MCF 10A (cell line): Measurements from ENCODE around the gene CNTN6. TPM values are rescaled to one million over a fixed set of nuclear protein-coding genes. Genes with fewer than 3 reads are reported as not detected.

ENCODE experiments used
- BruUV-seq: library from RNA; stranded (reverse); fragments of 400-500 nt; replicated peaks from 2 replicates; lab custom pipeline; 2021; lab: Mats Ljungman, UMichigan
- CTCF ChIA-PET: fragments of 300-600 bp; sonication (Branson Sonifier 250); formaldehyde crosslinking; extraction: SDS; loops from one replicate; lab custom pipeline; 2021; ENCODE audit warnings: antibody characterized with exemption, inconsistent platforms; lab: Yijun Ruan, JAX
- POLR2A ChIA-PET: fragments of 300-600, 350-650 bp; sonication (Branson Sonifier 250); formaldehyde crosslinking; extraction: SDS; loops from one replicate; lab custom pipeline; 2020; ENCODE audit warnings: antibody characterized with exemption, inconsistent platforms; lab: Yijun Ruan, JAX
- DNase-seq: peaks from one replicate; pipeline ENCODE4 v3.0.0-alpha.2; 2018; ENCODE audit not compliant: unreplicated experiment
- H3K27ac Mint-ChIP-seq: one replicate; pipeline ENCODE4 v1.8.0; 2022; ENCODE audit warnings: mild to moderate bottlenecking, low read depth, mixed read lengths; ENCODE audit not compliant: unreplicated experiment
- H3K27me3 Mint-ChIP-seq: one replicate; pipeline ENCODE4 v1.8.0; 2022; ENCODE audit warnings: mixed read lengths; ENCODE audit not compliant: insufficient read depth, unreplicated experiment
- H3K36me3 Mint-ChIP-seq: one replicate; pipeline ENCODE4 v1.8.0; 2022; ENCODE audit warnings: mild to moderate bottlenecking, moderate library complexity, mixed read lengths; ENCODE audit not compliant: insufficient read depth, unreplicated experiment
- H3K4me1 Mint-ChIP-seq: one replicate; pipeline ENCODE4 v1.8.0; 2022; ENCODE audit warnings: mixed read lengths; ENCODE audit not compliant: insufficient read depth, unreplicated experiment
- H3K4me3 Mint-ChIP-seq: one replicate; pipeline ENCODE4 v1.8.0; 2022; ENCODE audit warnings: mild to moderate bottlenecking, moderate library complexity, mixed read lengths; ENCODE audit not compliant: unreplicated experiment
- H3K9me3 Mint-ChIP-seq: one replicate; pipeline ENCODE4 v1.8.0; 2022; ENCODE audit warnings: mixed read lengths; ENCODE audit not compliant: unreplicated experiment
- CTCF ChIP-seq: fragments of 200-600 bp; IDR thresholded peaks from one replicate; pipeline ENCODE4 v1.8.0; 2022; ENCODE audit warnings: antibody characterized with exemption, mild to moderate bottlenecking; ENCODE audit not compliant: unreplicated experiment
- intact Hi-C: fragments of 100-400 bp; cut with micrococcal nuclease; formaldehyde crosslinking; loops from 2 replicates; pipeline ENCODE4 v1.14.1; 2022
- total RNA-seq: library from RNA; stranded (reverse); gene quantifications from 2 replicates; pipeline ENCODE4 v1.2.3, GENCODE V29; 2022

Gene CNTN6
- total RNA-seq, 1 experiment from 2014 or later, result not detected

GRCh38 chr3:1365528-1365927, 272.7 kb downstream of the CNTN6 start:
- H3K27ac Mint-ChIP-seq, result no peak overlapping the region
- no peak for TF ChIP-seq CTCF
- POLR2A ChIA-PET, result no interaction called here
- H3K9me3 Mint-ChIP-seq, result no peaks in the 10 kb centered on the region
- peaks cover 6% of the 10 kb centered on the region for H3K4me1 Mint-ChIP-seq
- CTCF ChIA-PET, result no interaction called here
- no peak overlapping the region for H3K4me3 Mint-ChIP-seq
- H3K36me3 Mint-ChIP-seq, result no peaks in the 10 kb centered on the region
- BruUV-seq, result no TSS peak
- no peak for DNase-seq
- intact Hi-C loops, result no loop called here
- H3K27me3 Mint-ChIP-seq, result no peaks in the 10 kb centered on the region

- no peak for TF ChIP-seq CTCF
- CTCF ChIA-PET, result interaction anchor here (0.5 kb wide), 1 partner anchor 940 kb away, joined by 3 read pairs; no protein-coding TSS in a partner anchor
- H3K9me3 Mint-ChIP-seq, result no peaks in the 10 kb centered on the region
- H3K4me1 Mint-ChIP-seq, result no peaks in the 10 kb centered on the region
- intact Hi-C loops, result no loop called here
- DNase-seq, result no peak
- POLR2A ChIA-PET, result interaction anchor here (0.6 kb wide), 1 partner anchor 379 kb away, joined by 3 read pairs; no protein-coding TSS in a partner anchor
- no peaks in the 10 kb centered on the region for H3K27me3 Mint-ChIP-seq
- H3K36me3 Mint-ChIP-seq, result no peaks in the 10 kb centered on the region
- no TSS peak for BruUV-seq
- H3K27ac Mint-ChIP-seq, result no peak overlapping the region
- H3K4me3 Mint-ChIP-seq, result no peak overlapping the region
Observed at GRCh38 chr3:1374471-1374870, 281.6 kb downstream of the CNTN6 start.

- Mint-ChIP-seq H3K27ac (no peak overlapping the region), H3K9me3 (no peaks in the 10 kb centered on the region), H3K4me3 (no peak overlapping the region), H3K36me3 (no peaks in the 10 kb centered on the region), H3K27me3 (no peaks in the 10 kb centered on the region), H3K4me1 (no peaks in the 10 kb centered on the region)
- intact Hi-C loops, result no loop called here
- no peak for DNase-seq
- no TSS peak for BruUV-seq
- CTCF ChIA-PET, result no interaction called here
- POLR2A ChIA-PET, result interaction anchor here (0.7 to 0.8 kb wide), 2 partner anchors 16 to 949 kb away, joined by 3 read pairs; no protein-coding TSS in a partner anchor
- no peak for TF ChIP-seq CTCF
Observed at GRCh38 chr3:1375145-1375544, 282.3 kb downstream of the CNTN6 start.

- no peaks in the 10 kb centered on the region for H3K27me3 Mint-ChIP-seq
- no peaks in the 10 kb centered on the region for H3K36me3 Mint-ChIP-seq
- DNase-seq, result no peak
- H3K4me3 Mint-ChIP-seq, result no peak overlapping the region
- TF ChIP-seq CTCF, result no peak
- CTCF ChIA-PET, result no interaction called here
- H3K27ac Mint-ChIP-seq, result no peak overlapping the region
- POLR2A ChIA-PET, result no interaction called here
- intact Hi-C loops, result no loop called here
- H3K9me3 Mint-ChIP-seq, result no peaks in the 10 kb centered on the region
- BruUV-seq, result no TSS peak
- peaks cover 6% of the 10 kb centered on the region for H3K4me1 Mint-ChIP-seq
Observed at GRCh38 chr3:1380926-1381646, 288.3 kb downstream of the CNTN6 start.
